ENCODE results near the gene LALBA. TPM values are rescaled to one million over a fixed set of nuclear protein-coding genes. Genes with fewer than 3 reads are reported as not detected.

LALBA gene
- total and polyA plus RNA-seq, 9 of the 15 experiments (the other 6 are each of a cell fraction or from before 2014, with no cell fraction given): 0.21 TPM; not detected in 8

- TF ChIP-seq PRDM10 (IDR thresholded peaks at IDR 0.05; ENCODE audit: partially characterized antibody): peak; percentile 18
- no peak for TF ChIP-seq CBX1 (IDR thresholded peaks at IDR 0.05; ENCODE audit: low read depth)
- no peak for TF ChIP-seq ZNF217 (CRISPR knock-in tag; IDR thresholded peaks at IDR 0.05)
- peak; percentile 93 to 97 (median 96) for TF ChIP-seq CTCF (IDR thresholded peaks at IDR 0.05 in 2 of 3, conservative IDR thresholded peaks at IDR 0.05 in 1 of 3; ENCODE audit: insufficient read depth in 2 of 3, low read depth in 1 of 3, low read length in 3 of 3)
- no peak for TF ChIP-seq ZNF507 (tag; conservative IDR thresholded peaks at IDR 0.05)
- peak; percentile 62; the same call in 1 of the 2 replicates for TF ChIP-seq KLF16 (IDR thresholded peaks at IDR 0.05)
- TF ChIP-seq POLR3G (IDR thresholded peaks at IDR 0.05; ENCODE audit: extremely low read depth, insufficient read length, insufficient replicate concordance): no peak
- no peak for TF ChIP-seq MECOM (CRISPR knock-in tag; IDR thresholded peaks at IDR 0.05)
- no peak for TF ChIP-seq ZKSCAN8 (CRISPR knock-in tag; IDR thresholded peaks at IDR 0.05)
- no peak for TF ChIP-seq SPI1 (IDR thresholded peaks at IDR 0.05; ENCODE audit: borderline replicate concordance, low read depth, low read length)
- no peak for TF ChIP-seq LARP7 (IDR thresholded peaks at IDR 0.05)
- TF ChIP-seq, protein P1, sequence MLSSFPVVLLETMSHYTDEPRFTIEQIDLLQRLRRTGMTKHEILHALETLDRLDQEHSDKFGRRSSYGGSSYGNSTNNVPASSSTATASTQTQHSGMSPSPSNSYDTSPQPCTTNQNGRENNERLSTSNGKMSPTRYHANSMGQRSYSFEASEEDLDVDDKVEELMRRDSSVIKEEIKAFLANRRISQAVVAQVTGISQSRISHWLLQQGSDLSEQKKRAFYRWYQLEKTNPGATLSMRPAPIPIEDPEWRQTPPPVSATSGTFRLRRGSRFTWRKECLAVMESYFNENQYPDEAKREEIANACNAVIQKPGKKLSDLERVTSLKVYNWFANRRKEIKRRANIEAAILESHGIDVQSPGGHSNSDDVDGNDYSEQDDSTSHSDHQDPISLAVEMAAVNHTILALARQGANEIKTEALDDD (IDR thresholded peaks at IDR 0.05): peak; percentile 69
- TF ChIP-seq ZNF57 (CRISPR knock-in tag; IDR thresholded peaks at IDR 0.05): no peak
- TF ChIP-seq NR2C2 (CRISPR knock-in tag; IDR thresholded peaks at IDR 0.05): no peak
- TF ChIP-seq NR2C2 (tag; IDR thresholded peaks at IDR 0.05): no peak
- TF ChIP-seq U2AF2 (optimal IDR thresholded peaks at IDR 0.05; ENCODE audit: low read depth, low read length): no peak
- TF ChIP-seq, protein P2, sequence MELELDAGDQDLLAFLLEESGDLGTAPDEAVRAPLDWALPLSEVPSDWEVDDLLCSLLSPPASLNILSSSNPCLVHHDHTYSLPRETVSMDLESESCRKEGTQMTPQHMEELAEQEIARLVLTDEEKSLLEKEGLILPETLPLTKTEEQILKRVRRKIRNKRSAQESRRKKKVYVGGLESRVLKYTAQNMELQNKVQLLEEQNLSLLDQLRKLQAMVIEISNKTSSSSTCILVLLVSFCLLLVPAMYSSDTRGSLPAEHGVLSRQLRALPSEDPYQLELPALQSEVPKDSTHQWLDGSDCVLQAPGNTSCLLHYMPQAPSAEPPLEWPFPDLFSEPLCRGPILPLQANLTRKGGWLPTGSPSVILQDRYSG (tag; conservative IDR thresholded peaks at IDR 0.05; ENCODE audit: low read depth): no peak
- TF ChIP-seq RAD21 (CRISPR knock-in tag; conservative IDR thresholded peaks at IDR 0.05 in 1 of 2, IDR thresholded peaks at IDR 0.05 in 1 of 2): peak; percentile 98 to 99
- TF ChIP-seq LEF1 (IDR thresholded peaks at IDR 0.05): no peak
- no peak for TF ChIP-seq POU5F1 (IDR thresholded peaks at IDR 0.05; ENCODE audit: borderline replicate concordance, low read depth, low read length, partially characterized antibody)
- TF ChIP-seq RUNX1 (IDR thresholded peaks at IDR 0.05; ENCODE audit: low read depth): no peak
- TF ChIP-seq ARID2 (IDR thresholded peaks at IDR 0.05): peak; percentile 73
- no peak for TF ChIP-seq KDM4B (IDR thresholded peaks at IDR 0.05; ENCODE audit: borderline replicate concordance in 2 of 2, low read depth in 1 of 2)
Observed at GRCh38 chr12:48618541-48618940, 48.7 kb upstream of the LALBA start (continued).
